HepG2 (cell line): ENCODE measurements around the gene ASXL1. TPM values are rescaled to one million over a fixed set of nuclear protein-coding genes. Genes with fewer than 3 reads are reported as not detected.

Experiments used
- DR1 ChIP-seq: sonication (generic); formaldehyde crosslinking; IDR thresholded peaks from 2 replicates; pipeline ENCODE4 v1.8.0; 2021; ENCODE audit warnings: mild to moderate bottlenecking, missing genetic modification reagents, inconsistent platforms
- GZF1 ChIP-seq: sonication (generic); formaldehyde crosslinking; IDR thresholded peaks from 2 replicates; pipeline ENCODE4 v1.5.1; 2020; ENCODE audit warnings: mild to moderate bottlenecking, missing genetic modification reagents
- HNRNPL ChIP-seq: fragments of 200-400 bp; formaldehyde crosslinking; IDR thresholded peaks from 2 replicates; pipeline ENCODE4 v1.6.1; 2017; ENCODE audit warnings: mild to moderate bottlenecking, low read depth, low read length
- HOXD1 ChIP-seq: sonication (generic); formaldehyde crosslinking; IDR thresholded peaks from 2 replicates; pipeline ENCODE4 v1.5.0; 2020; ENCODE audit warnings: missing genetic modification reagents
- MXI1 ChIP-seq: IDR thresholded peaks from 3 replicates; pipeline ENCODE4 v1.6.1; 2012; ENCODE audit warnings: low read depth, low read length, inconsistent platforms, borderline replicate concordance
- SMAD1 ChIP-seq: sonication (generic); formaldehyde crosslinking; IDR thresholded peaks from 2 replicates; pipeline ENCODE4 v1.4.0; 2020; ENCODE audit warnings: missing genetic modification reagents, low read depth, mild to moderate bottlenecking, borderline replicate concordance
- SRSF1 ChIP-seq: fragments of 200-400 bp; formaldehyde crosslinking; optimal IDR thresholded peaks from 2 replicates; pipeline ENCODE3; 2017; ENCODE audit warnings: mild to moderate bottlenecking, low read depth, low read length, moderate library complexity
- WIZ ChIP-seq: sonication (generic); formaldehyde crosslinking; IDR thresholded peaks from 2 replicates; pipeline ENCODE4 v1.5.1; 2020; ENCODE audit warnings: mild to moderate bottlenecking, missing genetic modification reagents
- ZIK1 ChIP-seq: sonication (generic); formaldehyde crosslinking; IDR thresholded peaks from 2 replicates; pipeline ENCODE4 v1.5.0; 2020; ENCODE audit warnings: mild to moderate bottlenecking, low read depth, missing genetic modification reagents, borderline replicate concordance
- ZSCAN21 ChIP-seq: sonication (generic); formaldehyde crosslinking; IDR thresholded peaks from 2 replicates; pipeline ENCODE4 v1.8.0; 2022; ENCODE audit warnings: mild to moderate bottlenecking, missing genetic modification reagents, moderate library complexity, borderline replicate concordance
- polyA plus RNA-seq, 8 experiments: library from polyadenylated mRNA; depleted of rRNA in 3 of 8; stranded (reverse) in 7 of 8; unstranded in 1 of 8; fragments of >200 nt; fragmentation: Illumina TruSeq in 4 of 8; extraction: Trizol in 4 of 8; gene quantifications; 2 replicates each; pipeline versions ENCODE4 v1.2.1 to v1.2.3, GENCODE V29; 2011 to 2016; ENCODE audit warnings: low read depth in 4 of 8, missing spikeins in 1 of 8, mixed read lengths in 1 of 8; ENCODE audit not compliant: insufficient read depth in 1 of 8
- total RNA-seq, 5 experiments: library from RNA; depleted of rRNA; stranded (reverse); fragments of >200 nt; fragmentation: Illumina TruSeq; extraction: Trizol; gene quantifications; 2 replicates each; pipeline ENCODE4 v1.2.3, GENCODE V29; 2016; ENCODE audit warnings: low read depth in 1 of 5
- TF ChIP-seq, protein P1 (sequence below): sonication (generic); formaldehyde crosslinking; IDR thresholded peaks from 2 replicates; pipeline ENCODE4 v1.8.1; 2023; ENCODE audit warnings: mild to moderate bottlenecking, missing genetic modification reagents
- TF ChIP-seq, protein P2 (sequence below): sonication (generic); formaldehyde crosslinking; conservative IDR thresholded peaks from 2 replicates; pipeline ENCODE4 v1.4.0; 2020; ENCODE audit warnings: missing genetic modification reagents
- TF ChIP-seq, protein P3 (sequence below): sonication (generic); formaldehyde crosslinking; IDR thresholded peaks from 2 replicates; pipeline ENCODE4 v1.4.0; 2020; ENCODE audit warnings: low read depth, missing genetic modification reagents
- TF ChIP-seq, protein P4 (sequence below): sonication (generic); formaldehyde crosslinking; IDR thresholded peaks from 2 replicates; pipeline ENCODE4 v1.9.0; 2021; ENCODE audit warnings: missing genetic modification reagents, borderline replicate concordance
- TF ChIP-seq, protein P5 (sequence below): sonication (generic); formaldehyde crosslinking; IDR thresholded peaks from 2 replicates; pipeline ENCODE4 v1.5.0; 2020; ENCODE audit warnings: mild to moderate bottlenecking, missing genetic modification reagents, moderate library complexity

Gene ASXL1
- total and polyA plus RNA-seq, 2 of the 13 experiments (the other 11 are each of a cell fraction or from before 2014, with no cell fraction given) = 62.1 to 74.8 TPM

DNA sequence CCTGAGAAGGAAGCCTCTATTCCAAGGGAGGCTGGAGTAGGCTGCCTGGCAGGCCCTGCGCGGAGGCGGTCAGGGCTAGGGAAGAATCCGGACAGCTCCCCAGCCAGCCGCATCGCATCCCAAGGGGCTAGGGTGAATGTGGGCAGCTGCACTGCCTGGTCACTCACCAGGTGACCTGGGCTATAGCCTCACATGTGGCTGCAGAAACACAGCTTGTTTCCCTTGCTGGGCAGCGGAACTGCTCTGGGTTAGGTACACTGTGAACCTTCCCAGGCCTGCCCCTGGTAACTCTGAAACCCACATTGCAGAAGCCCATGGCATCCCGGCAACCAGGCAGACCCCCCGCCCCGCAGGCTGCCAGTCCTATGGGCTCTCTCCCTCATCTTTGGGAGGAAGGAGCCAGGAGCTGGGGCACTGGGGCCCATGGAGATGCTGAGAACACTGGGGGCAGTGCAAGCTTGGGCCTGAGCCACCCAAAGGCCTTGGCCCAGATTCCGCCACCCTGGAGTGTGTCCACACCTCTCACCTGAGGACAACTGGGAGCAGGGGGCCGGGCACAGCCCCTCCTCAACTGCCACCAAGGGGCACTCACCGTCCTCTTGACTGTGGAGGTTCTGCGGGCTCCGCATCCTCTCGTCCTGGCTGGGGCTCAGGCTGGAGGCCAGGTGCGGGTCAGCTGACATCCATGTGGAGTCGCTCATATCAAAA lies 116.0 kb downstream of the ASXL1 start (continued):
- TF ChIP-seq, protein P1, sequence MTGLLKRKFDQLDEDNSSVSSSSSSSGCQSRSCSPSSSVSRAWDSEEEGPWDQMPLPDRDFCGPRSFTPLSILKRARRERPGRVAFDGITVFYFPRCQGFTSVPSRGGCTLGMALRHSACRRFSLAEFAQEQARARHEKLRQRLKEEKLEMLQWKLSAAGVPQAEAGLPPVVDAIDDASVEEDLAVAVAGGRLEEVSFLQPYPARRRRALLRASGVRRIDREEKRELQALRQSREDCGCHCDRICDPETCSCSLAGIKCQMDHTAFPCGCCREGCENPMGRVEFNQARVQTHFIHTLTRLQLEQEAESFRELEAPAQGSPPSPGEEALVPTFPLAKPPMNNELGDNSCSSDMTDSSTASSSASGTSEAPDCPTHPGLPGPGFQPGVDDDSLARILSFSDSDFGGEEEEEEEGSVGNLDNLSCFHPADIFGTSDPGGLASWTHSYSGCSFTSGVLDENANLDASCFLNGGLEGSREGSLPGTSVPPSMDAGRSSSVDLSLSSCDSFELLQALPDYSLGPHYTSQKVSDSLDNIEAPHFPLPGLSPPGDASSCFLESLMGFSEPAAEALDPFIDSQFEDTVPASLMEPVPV (CRISPR knock-in tag) = peak; percentile 87; the same call in 1 of the 2 replicates
- TF ChIP-seq HNRNPL (peak; percentile 7; the same call in 1 of the 2 replicates), SMAD1 (CRISPR knock-in tag) (0 out of 2 replicates have a peak, but pooled peaks have one; percentile 56), ZIK1 (CRISPR knock-in tag) (0 out of 2 replicates have a peak, but pooled peaks have one; percentile 72), SRSF1 (peak; percentile 37), HOXD1 (CRISPR knock-in tag) (0 out of 2 replicates have a peak, but pooled peaks have one; percentile 6), ZSCAN21 (CRISPR knock-in tag) (peak; percentile 66; the same call in 1 of the 2 replicates), DR1 (CRISPR knock-in tag) (peak; percentile 42; the same call in 1 of the 2 replicates), GZF1 (CRISPR knock-in tag) (0 out of 2 replicates have a peak, but pooled peaks have one; percentile 7), MXI1 (no peak), WIZ (CRISPR knock-in tag) (no peak; the same call in 1 of the 2 replicates)
- TF ChIP-seq, protein P2, sequence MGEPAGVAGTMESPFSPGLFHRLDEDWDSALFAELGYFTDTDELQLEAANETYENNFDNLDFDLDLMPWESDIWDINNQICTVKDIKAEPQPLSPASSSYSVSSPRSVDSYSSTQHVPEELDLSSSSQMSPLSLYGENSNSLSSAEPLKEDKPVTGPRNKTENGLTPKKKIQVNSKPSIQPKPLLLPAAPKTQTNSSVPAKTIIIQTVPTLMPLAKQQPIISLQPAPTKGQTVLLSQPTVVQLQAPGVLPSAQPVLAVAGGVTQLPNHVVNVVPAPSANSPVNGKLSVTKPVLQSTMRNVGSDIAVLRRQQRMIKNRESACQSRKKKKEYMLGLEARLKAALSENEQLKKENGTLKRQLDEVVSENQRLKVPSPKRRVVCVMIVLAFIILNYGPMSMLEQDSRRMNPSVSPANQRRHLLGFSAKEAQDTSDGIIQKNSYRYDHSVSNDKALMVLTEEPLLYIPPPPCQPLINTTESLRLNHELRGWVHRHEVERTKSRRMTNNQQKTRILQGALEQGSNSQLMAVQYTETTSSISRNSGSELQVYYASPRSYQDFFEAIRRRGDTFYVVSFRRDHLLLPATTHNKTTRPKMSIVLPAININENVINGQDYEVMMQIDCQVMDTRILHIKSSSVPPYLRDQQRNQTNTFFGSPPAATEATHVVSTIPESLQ = no peak
- TF ChIP-seq, protein P3, sequence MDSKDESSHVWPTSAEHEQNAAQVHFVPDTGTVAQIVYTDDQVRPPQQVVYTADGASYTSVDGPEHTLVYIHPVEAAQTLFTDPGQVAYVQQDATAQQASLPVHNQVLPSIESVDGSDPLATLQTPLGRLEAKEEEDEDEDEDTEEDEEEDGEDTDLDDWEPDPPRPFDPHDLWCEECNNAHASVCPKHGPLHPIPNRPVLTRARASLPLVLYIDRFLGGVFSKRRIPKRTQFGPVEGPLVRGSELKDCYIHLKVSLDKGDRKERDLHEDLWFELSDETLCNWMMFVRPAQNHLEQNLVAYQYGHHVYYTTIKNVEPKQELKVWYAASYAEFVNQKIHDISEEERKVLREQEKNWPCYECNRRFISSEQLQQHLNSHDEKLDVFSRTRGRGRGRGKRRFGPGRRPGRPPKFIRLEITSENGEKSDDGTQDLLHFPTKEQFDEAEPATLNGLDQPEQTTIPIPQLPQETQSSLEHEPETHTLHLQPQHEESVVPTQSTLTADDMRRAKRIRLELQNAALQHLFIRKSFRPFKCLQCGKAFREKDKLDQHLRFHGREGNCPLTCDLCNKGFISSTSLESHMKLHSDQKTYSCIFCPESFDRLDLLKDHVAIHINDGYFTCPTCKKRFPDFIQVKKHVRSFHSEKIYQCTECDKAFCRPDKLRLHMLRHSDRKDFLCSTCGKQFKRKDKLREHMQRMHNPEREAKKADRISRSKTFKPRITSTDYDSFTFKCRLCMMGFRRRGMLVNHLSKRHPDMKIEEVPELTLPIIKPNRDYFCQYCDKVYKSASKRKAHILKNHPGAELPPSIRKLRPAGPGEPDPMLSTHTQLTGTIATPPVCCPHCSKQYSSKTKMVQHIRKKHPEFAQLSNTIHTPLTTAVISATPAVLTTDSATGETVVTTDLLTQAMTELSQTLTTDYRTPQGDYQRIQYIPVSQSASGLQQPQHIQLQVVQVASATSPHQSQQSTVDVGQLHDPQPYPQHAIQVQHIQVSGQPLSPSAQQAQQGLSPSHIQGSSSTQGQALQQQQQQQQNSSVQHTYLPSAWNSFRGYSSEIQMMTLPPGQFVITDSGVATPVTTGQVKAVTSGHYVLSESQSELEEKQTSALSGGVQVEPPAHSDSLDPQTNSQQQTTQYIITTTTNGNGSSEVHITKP (CRISPR knock-in tag) = no peak
- TF ChIP-seq, protein P4, sequence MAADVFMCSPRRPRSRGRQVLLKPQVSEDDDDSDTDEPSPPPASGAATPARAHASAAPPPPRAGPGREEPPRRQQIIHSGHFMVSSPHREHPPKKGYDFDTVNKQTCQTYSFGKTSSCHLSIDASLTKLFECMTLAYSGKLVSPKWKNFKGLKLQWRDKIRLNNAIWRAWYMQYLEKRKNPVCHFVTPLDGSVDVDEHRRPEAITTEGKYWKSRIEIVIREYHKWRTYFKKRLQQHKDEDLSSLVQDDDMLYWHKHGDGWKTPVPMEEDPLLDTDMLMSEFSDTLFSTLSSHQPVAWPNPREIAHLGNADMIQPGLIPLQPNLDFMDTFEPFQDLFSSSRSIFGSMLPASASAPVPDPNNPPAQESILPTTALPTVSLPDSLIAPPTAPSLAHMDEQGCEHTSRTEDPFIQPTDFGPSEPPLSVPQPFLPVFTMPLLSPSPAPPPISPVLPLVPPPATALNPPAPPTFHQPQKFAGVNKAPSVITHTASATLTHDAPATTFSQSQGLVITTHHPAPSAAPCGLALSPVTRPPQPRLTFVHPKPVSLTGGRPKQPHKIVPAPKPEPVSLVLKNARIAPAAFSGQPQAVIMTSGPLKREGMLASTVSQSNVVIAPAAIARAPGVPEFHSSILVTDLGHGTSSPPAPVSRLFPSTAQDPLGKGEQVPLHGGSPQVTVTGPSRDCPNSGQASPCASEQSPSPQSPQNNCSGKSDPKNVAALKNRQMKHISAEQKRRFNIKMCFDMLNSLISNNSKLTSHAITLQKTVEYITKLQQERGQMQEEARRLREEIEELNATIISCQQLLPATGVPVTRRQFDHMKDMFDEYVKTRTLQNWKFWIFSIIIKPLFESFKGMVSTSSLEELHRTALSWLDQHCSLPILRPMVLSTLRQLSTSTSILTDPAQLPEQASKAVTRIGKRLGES (CRISPR knock-in tag) = no peak
- TF ChIP-seq, protein P5, sequence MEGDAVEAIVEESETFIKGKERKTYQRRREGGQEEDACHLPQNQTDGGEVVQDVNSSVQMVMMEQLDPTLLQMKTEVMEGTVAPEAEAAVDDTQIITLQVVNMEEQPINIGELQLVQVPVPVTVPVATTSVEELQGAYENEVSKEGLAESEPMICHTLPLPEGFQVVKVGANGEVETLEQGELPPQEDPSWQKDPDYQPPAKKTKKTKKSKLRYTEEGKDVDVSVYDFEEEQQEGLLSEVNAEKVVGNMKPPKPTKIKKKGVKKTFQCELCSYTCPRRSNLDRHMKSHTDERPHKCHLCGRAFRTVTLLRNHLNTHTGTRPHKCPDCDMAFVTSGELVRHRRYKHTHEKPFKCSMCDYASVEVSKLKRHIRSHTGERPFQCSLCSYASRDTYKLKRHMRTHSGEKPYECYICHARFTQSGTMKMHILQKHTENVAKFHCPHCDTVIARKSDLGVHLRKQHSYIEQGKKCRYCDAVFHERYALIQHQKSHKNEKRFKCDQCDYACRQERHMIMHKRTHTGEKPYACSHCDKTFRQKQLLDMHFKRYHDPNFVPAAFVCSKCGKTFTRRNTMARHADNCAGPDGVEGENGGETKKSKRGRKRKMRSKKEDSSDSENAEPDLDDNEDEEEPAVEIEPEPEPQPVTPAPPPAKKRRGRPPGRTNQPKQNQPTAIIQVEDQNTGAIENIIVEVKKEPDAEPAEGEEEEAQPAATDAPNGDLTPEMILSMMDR (CRISPR knock-in tag) = peak; percentile 23; the same call in 1 of the 2 replicates
